Measurements from ENCODE around the gene XCR1. TPM values are rescaled to one million over a fixed set of nuclear protein-coding genes. Genes with fewer than 3 reads are reported as not detected.

Gene XCR1
- total and polyA plus RNA-seq, 2 donors (not counting 3 experiments of a cell fraction or from before 2014, with no cell fraction given) = not detected

DNA sequence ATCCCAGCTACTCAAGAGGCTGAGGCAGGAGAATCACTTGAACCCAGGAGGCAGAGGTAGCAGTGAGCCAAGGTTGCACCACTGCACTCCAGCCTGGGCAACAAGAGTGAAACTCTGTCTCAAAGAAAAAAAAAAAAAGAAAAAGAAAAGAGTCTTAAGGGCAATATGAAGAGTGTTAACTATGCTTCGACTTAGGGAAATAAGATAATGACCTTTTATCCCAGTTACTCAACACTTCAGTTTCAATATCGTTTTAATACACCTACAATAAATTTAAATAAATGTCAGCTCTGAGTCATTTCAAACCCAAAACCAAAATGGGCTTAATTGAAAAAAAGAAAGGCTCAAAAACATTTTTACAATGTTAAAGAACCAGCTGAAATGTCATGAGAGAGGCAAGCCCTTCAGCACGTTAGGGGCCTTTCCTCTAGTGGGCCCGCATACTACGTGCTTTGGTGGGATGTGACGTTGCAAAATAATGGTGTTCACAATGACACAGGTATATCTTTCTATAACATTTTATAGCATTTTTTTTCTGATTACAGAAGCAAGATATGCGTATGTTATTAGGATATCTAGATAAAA, 47.0 kb downstream of the XCR1 start:
- H3K27me3 ChIP-seq (ENCODE audit: control insufficient read depth in 2 of 2, insufficient read depth in 2 of 2, low read length in 2 of 2) = no peaks in the 10 kb centered on the region

DNA sequence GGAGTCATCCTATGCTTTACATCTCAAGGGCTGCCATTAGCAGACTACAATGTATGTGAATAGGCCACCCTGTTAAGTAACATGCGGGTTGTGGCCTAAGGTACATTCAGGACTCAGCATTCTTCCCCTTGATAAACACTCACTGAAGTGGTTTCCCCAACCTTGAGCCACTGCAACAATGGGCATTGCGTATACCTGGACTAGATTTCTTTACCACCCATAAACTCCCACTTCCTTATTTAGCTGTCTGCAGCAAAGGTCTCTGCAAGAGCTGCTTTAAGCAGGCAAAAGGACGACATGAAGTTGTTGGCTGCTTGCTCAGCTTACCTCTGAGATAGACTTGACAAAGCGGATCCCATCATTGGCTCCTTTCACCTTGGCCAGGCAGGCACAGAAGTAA, 47.9 kb downstream of the XCR1 start:
- ChIA-PET CTCF (no interaction called here), POLR2A (no interaction called here)
- dilution Hi-C loops (cut with MboI; ENCODE audit: extremely low pct_ligation_motif_present, low sequenced_read_pairs) (no loop called here), intact Hi-C loops (cut with micrococcal nuclease) (no loop called here)
- Histone ChIP-seq H3K4me3 (replicated peaks in 1 of 3; ENCODE audit: insufficient read depth in 1 of 3, low read depth in 1 of 3, low read length in 3 of 3) (no peak overlapping the region), H3K4me1 (ENCODE audit: control insufficient read depth, extremely low read depth, insufficient read depth, low read length) (no peaks in the 10 kb centered on the region), H3K79me2 (ENCODE audit: control insufficient read depth, insufficient read depth, low read length) (no peaks in the 10 kb centered on the region), H2AFZ (ENCODE audit: low read depth, low read length) (no peak overlapping the region), H3K27me3 (ENCODE audit: control insufficient read depth in 2 of 2, insufficient read depth in 2 of 2, low read length in 2 of 2) (no peaks in the 10 kb centered on the region), H3K27ac (ENCODE audit: insufficient read depth, low read depth, low read length) (no peak overlapping the region), H3K36me3 (ENCODE audit: control insufficient read depth in 2 of 2, extremely low read depth in 1 of 2, insufficient read depth in 2 of 2, low read length in 2 of 2) (peaks cover 19 to 21% of the 10 kb centered on the region in 2 experiments), H4K20me1 (replicated peaks; ENCODE audit: control insufficient read depth, extremely low read depth, insufficient read depth, low read length) (no peaks in the 10 kb centered on the region), H3K4me2 (ENCODE audit: insufficient read depth, low read length) (no peak overlapping the region), H3K9ac (replicated peaks; ENCODE audit: extremely low read depth, insufficient read depth, low read length) (no peak overlapping the region), H3K9me3 (replicated peaks; ENCODE audit: control insufficient read depth, insufficient read depth, low read length) (no peaks in the 10 kb centered on the region), H3K9me1 (replicated peaks; ENCODE audit: control insufficient read depth, extremely low read depth, insufficient read depth, low read length) (no peaks in the 10 kb centered on the region)
- TF ChIP-seq MYC (IDR thresholded peaks at IDR 0.05; ENCODE audit: low read depth, low read length) = no peak
- no peak for TF ChIP-seq GATA2 (IDR thresholded peaks at IDR 0.05; ENCODE audit: insufficient read depth, insufficient read length, low read depth, low read length)
- TF ChIP-seq FOS (IDR thresholded peaks at IDR 0.05; ENCODE audit: borderline replicate concordance, insufficient read depth, low read length) = no peak
- TF ChIP-seq, protein P1, sequence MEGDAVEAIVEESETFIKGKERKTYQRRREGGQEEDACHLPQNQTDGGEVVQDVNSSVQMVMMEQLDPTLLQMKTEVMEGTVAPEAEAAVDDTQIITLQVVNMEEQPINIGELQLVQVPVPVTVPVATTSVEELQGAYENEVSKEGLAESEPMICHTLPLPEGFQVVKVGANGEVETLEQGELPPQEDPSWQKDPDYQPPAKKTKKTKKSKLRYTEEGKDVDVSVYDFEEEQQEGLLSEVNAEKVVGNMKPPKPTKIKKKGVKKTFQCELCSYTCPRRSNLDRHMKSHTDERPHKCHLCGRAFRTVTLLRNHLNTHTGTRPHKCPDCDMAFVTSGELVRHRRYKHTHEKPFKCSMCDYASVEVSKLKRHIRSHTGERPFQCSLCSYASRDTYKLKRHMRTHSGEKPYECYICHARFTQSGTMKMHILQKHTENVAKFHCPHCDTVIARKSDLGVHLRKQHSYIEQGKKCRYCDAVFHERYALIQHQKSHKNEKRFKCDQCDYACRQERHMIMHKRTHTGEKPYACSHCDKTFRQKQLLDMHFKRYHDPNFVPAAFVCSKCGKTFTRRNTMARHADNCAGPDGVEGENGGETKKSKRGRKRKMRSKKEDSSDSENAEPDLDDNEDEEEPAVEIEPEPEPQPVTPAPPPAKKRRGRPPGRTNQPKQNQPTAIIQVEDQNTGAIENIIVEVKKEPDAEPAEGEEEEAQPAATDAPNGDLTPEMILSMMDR (IDR thresholded peaks at IDR 0.05; ENCODE audit: extremely low read depth in 1 of 2, insufficient read depth in 1 of 2, low read depth in 1 of 2, low read length in 2 of 2) = no peak
- no peak for TF ChIP-seq JUN (IDR thresholded peaks at IDR 0.05; ENCODE audit: borderline replicate concordance, insufficient read depth, insufficient read length, low read depth)
- TF ChIP-seq, protein P2, sequence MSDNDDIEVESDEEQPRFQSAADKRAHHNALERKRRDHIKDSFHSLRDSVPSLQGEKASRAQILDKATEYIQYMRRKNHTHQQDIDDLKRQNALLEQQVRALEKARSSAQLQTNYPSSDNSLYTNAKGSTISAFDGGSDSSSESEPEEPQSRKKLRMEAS (IDR thresholded peaks at IDR 0.05; ENCODE audit: insufficient read depth, insufficient read length) = no peak
- TF ChIP-seq POLR2AphosphoS5 (IDR thresholded peaks at IDR 0.05; ENCODE audit: insufficient read depth, low read depth, low read length) = no peak
- TF ChIP-seq POLR2A (IDR thresholded peaks at IDR 0.05; ENCODE audit: low read depth, low read length) = no peak
- TF ChIP-seq EZH2 (IDR thresholded peaks at IDR 0.05; ENCODE audit: borderline replicate concordance, low read depth, low read length, severe bottlenecking) = no peak
- DNase-seq (ENCODE audit: low read depth, low spot score) = no peak
- FAIRE-seq = no peak
- no TSS peak for BruUV-seq (replicated peaks)

More for the DNA sequence above, 47.0 kb downstream of the XCR1 start:
- no peaks in the 10 kb centered on the region for H4K20me1 ChIP-seq (replicated peaks; ENCODE audit: control insufficient read depth, extremely low read depth, insufficient read depth, low read length)
- H3K9me3 ChIP-seq (replicated peaks; ENCODE audit: control insufficient read depth, insufficient read depth, low read length) = no peaks in the 10 kb centered on the region
- no peak overlapping the region for H2AFZ ChIP-seq (ENCODE audit: low read depth, low read length)
- H3K4me1 ChIP-seq (ENCODE audit: control insufficient read depth, extremely low read depth, insufficient read depth, low read length) = no peaks in the 10 kb centered on the region
- H3K9ac ChIP-seq (replicated peaks; ENCODE audit: extremely low read depth, insufficient read depth, low read length) = no peak overlapping the region
- no peak for TF ChIP-seq JUN (IDR thresholded peaks at IDR 0.05; ENCODE audit: borderline replicate concordance, insufficient read depth, insufficient read length, low read depth)
- TF ChIP-seq GATA2 (IDR thresholded peaks at IDR 0.05; ENCODE audit: insufficient read depth, insufficient read length, low read depth, low read length) = no peak
- TF ChIP-seq, protein P2 (IDR thresholded peaks at IDR 0.05; ENCODE audit: insufficient read depth, insufficient read length) = no peak
- no peak for TF ChIP-seq EZH2 (IDR thresholded peaks at IDR 0.05; ENCODE audit: borderline replicate concordance, low read depth, low read length, severe bottlenecking)
- no peak overlapping the region for H3K27ac ChIP-seq (ENCODE audit: insufficient read depth, low read depth, low read length)
- intact Hi-C loops (cut with micrococcal nuclease) = no loop called here
- BruUV-seq (replicated peaks) = no TSS peak
- dilution Hi-C loops (cut with MboI; ENCODE audit: extremely low pct_ligation_motif_present, low sequenced_read_pairs) = no loop called here
- peaks cover under 1% of the 10 kb centered on the region for H3K79me2 ChIP-seq (ENCODE audit: control insufficient read depth, insufficient read depth, low read length)
- no peaks in the 10 kb centered on the region for H3K9me1 ChIP-seq (replicated peaks; ENCODE audit: control insufficient read depth, extremely low read depth, insufficient read depth, low read length)
- ChIA-PET CTCF (interaction anchor here (0.8 kb wide), 1 partner anchor 296 kb away, joined by 3 read pairs; no protein-coding TSS in a partner anchor), POLR2A (no interaction called here)
- no peak overlapping the region for H3K4me3 ChIP-seq (replicated peaks in 1 of 3; ENCODE audit: insufficient read depth in 1 of 3, low read depth in 1 of 3, low read length in 3 of 3)
- DNase-seq (ENCODE audit: low read depth, low spot score) = no peak
- H3K4me2 ChIP-seq (ENCODE audit: insufficient read depth, low read length) = no peak overlapping the region
- FAIRE-seq = no peak
- peaks cover 20 to 22% of the 10 kb centered on the region in 2 experiments for H3K36me3 ChIP-seq (ENCODE audit: control insufficient read depth in 2 of 2, extremely low read depth in 1 of 2, insufficient read depth in 2 of 2, low read length in 2 of 2)
